Measurements from ENCODE around the gene HSD17B3. TPM values are rescaled to one million over a fixed set of nuclear protein-coding genes. Genes with fewer than 3 reads are reported as not detected.

HSD17B3 gene
- total RNA-seq, 1 donor from 2014 or later: not detected

DNA sequence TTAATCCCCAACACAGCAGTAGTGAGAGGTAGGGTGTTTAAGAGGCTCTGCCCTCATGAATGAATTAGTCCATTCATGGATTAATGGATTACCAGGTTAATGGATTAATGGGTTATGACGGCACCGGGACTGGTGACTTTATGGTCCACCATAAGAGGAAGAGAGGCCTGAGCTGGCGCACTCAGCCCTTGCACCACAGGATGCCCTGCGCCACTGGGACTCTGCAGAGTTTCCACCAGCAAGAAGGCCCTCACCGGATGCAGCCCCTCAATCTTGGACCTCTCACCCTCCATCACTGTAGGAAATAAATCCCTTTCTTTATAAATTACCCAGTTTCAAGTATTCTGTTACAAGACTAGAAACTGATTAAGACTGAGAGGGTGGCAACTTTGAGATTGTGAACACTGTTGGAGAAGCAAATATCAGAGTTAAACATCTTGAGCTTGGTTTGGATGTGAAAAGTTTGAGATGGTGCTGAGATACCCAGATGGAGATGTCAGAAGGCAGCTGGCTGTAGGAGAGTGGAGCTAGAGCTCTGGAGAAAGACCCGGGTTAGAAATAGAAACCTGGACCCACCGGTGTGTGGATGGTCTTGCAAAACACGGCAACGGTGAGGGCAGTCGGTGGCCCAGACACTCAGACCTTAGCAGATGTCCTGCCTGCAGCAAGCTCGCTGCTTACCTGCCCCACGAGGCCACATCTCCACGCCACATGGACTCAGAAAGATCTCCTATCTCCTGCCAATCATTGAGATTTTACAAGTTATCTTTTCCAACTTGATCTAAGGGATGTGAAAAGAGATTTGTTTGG is 98.8 kb downstream of the HSD17B3 start:
- H3K9me3 Mint-ChIP-seq (ENCODE audit: low read depth): peaks cover 3% of the 10 kb centered on the region
- DNase-seq (ENCODE audit: low spot score): no peak
- H3K4me1 Mint-ChIP-seq (ENCODE audit: low read depth): no peaks in the 10 kb centered on the region
- H3K36me3 Mint-ChIP-seq (ENCODE audit: low read depth): no peaks in the 10 kb centered on the region
- H3K27me3 Mint-ChIP-seq (ENCODE audit: low read depth): peaks cover 20% of the 10 kb centered on the region
- no peak overlapping the region for H3K27ac Mint-ChIP-seq (ENCODE audit: unreplicated experiment)
- TF ChIP-seq, protein P1, sequence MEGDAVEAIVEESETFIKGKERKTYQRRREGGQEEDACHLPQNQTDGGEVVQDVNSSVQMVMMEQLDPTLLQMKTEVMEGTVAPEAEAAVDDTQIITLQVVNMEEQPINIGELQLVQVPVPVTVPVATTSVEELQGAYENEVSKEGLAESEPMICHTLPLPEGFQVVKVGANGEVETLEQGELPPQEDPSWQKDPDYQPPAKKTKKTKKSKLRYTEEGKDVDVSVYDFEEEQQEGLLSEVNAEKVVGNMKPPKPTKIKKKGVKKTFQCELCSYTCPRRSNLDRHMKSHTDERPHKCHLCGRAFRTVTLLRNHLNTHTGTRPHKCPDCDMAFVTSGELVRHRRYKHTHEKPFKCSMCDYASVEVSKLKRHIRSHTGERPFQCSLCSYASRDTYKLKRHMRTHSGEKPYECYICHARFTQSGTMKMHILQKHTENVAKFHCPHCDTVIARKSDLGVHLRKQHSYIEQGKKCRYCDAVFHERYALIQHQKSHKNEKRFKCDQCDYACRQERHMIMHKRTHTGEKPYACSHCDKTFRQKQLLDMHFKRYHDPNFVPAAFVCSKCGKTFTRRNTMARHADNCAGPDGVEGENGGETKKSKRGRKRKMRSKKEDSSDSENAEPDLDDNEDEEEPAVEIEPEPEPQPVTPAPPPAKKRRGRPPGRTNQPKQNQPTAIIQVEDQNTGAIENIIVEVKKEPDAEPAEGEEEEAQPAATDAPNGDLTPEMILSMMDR (IDR thresholded peaks at IDR 0.05): no peak
- H3K4me3 Mint-ChIP-seq (ENCODE audit: unreplicated experiment): no peak overlapping the region

DNA sequence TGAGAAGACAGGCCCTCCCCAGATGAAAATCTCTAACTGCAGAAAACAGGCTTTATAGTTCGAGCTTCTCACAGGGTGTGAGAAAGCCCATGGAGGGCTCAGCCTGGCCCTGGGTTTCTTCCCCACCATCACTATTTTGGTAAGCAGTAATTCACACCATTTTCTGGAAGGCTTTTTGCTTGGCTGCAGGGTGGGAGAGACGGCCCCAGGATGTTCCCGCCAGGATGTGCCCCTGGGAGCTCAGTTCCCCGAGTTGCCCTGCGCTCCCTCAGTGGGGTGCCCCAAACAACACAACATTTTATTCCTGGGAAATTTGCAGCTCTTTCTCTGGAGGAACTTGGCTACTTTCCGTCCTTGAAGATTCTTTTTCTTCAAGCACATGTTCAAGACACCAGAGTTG is 100.8 kb downstream of the HSD17B3 start:
- Mint-ChIP-seq H3K27me3 (ENCODE audit: low read depth) (peaks cover 29% of the 10 kb centered on the region), H3K4me3 (ENCODE audit: unreplicated experiment) (no peak overlapping the region), H3K9me3 (ENCODE audit: low read depth) (peaks cover 3% of the 10 kb centered on the region), H3K36me3 (ENCODE audit: low read depth) (no peaks in the 10 kb centered on the region), H3K27ac (ENCODE audit: unreplicated experiment) (no peak overlapping the region), H3K4me1 (ENCODE audit: low read depth) (no peaks in the 10 kb centered on the region)
- DNase-seq (ENCODE audit: low spot score): no peak
- TF ChIP-seq, protein P1 (IDR thresholded peaks at IDR 0.05): no peak

DNA sequence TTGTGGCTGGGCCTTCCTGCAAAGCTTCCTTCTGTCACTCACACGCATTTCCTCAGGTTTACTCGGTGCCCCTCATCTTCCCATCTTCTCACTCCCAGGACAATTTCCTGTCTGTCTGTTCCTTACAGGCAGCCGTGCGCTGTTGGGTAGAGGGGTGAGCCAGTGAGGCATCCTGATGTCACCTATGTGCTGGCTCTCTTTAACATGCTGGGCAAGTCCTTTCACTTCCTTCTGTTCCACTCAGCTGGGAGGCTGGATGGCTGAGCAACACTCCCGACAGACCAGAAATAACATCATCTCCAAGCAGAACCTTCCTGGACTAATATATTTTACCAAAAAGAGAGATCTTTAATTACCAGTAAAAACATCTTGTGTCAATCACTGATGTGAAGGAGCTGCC is 103.0 kb downstream of the HSD17B3 start:
- TF ChIP-seq, protein P1 (IDR thresholded peaks at IDR 0.05): no peak
- H3K27me3 Mint-ChIP-seq (ENCODE audit: low read depth): peaks cover 31% of the 10 kb centered on the region
- H3K9me3 Mint-ChIP-seq (ENCODE audit: low read depth): no peaks in the 10 kb centered on the region
- H3K27ac Mint-ChIP-seq (ENCODE audit: unreplicated experiment): no peak overlapping the region
- no peak overlapping the region for H3K4me3 Mint-ChIP-seq (ENCODE audit: unreplicated experiment)
- DNase-seq (ENCODE audit: low spot score): no peak
- H3K4me1 Mint-ChIP-seq (ENCODE audit: low read depth): no peaks in the 10 kb centered on the region
- H3K36me3 Mint-ChIP-seq (ENCODE audit: low read depth): no peaks in the 10 kb centered on the region

DNA sequence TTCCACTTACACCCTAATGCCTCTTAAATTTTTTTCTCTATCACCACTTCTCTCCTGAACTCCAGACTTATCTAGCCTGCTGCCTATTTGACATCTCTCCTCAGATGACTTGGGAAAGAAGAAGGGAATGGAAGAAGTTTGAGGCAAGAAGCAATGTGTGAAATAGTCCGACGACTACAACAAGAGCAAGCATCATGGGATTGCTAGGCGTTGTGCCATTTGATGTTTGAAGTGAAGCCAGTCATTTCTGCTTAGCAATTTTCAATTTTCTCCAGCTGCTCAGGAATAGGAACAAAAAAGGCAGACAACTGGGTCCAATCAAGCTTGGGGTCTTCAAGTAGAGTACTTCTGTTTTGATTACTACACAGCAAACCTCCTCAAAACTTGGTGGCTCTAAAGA is 106.4 kb downstream of the HSD17B3 start:
- H3K4me3 Mint-ChIP-seq (ENCODE audit: unreplicated experiment): no peak overlapping the region
- H3K4me1 Mint-ChIP-seq (ENCODE audit: low read depth): no peaks in the 10 kb centered on the region
- peaks cover 13% of the 10 kb centered on the region for H3K9me3 Mint-ChIP-seq (ENCODE audit: low read depth)
- no peak overlapping the region for H3K27ac Mint-ChIP-seq (ENCODE audit: unreplicated experiment)
- H3K27me3 Mint-ChIP-seq (ENCODE audit: low read depth): peaks cover 23% of the 10 kb centered on the region
- DNase-seq (ENCODE audit: low spot score): no peak
- TF ChIP-seq, protein P1 (IDR thresholded peaks at IDR 0.05): no peak
- peaks cover 10% of the 10 kb centered on the region for H3K36me3 Mint-ChIP-seq (ENCODE audit: low read depth)

DNA sequence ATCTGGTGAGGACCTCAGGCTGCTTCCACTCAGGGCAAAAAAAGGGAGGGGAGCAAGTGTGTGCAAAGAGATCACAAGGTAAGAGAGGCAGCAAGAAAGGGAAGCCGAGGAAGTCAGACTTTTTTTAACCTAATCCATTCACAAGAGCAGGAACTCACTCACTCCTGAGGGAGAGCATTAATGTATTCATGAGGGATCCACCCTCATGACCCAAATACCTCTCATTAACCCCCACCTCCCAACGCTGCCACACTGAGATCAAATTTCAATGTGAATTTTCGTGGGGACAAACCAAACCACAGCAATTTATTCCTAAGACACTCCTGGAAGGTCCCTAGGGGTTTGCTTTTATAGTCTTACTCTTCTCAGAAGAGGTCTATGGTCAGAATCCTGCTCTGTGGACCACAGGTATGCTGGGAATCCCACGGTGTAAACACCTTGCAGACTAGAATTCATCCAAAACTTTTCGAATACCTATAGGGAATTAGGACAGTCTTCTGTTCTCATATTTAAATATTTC is 108.7 kb downstream of the HSD17B3 start:
- TF ChIP-seq, protein P1 (IDR thresholded peaks at IDR 0.05): no peak
- DNase-seq (ENCODE audit: low spot score): no peak
- H3K27me3 Mint-ChIP-seq (ENCODE audit: low read depth): peaks cover 16% of the 10 kb centered on the region
- peaks cover 14% of the 10 kb centered on the region for H3K36me3 Mint-ChIP-seq (ENCODE audit: low read depth)
- H3K4me1 Mint-ChIP-seq (ENCODE audit: low read depth): no peaks in the 10 kb centered on the region
- peaks cover 17% of the 10 kb centered on the region for H3K9me3 Mint-ChIP-seq (ENCODE audit: low read depth)
- no peak overlapping the region for H3K4me3 Mint-ChIP-seq (ENCODE audit: unreplicated experiment)
- H3K27ac Mint-ChIP-seq (ENCODE audit: unreplicated experiment): no peak overlapping the region

All from chondrocyte (in vitro differentiated cells).